ENCODE data around the gene NR6A1.

- no peak for TF ChIP-seq CTCF (IDR thresholded peaks at IDR 0.05; ENCODE audit: poor library complexity, severe bottlenecking)
- no peak for TF ChIP-seq RAD21 (conservative IDR thresholded peaks at IDR 0.05)
- no peak for TF ChIP-seq TAF1 (IDR thresholded peaks at IDR 0.05; ENCODE audit: low read depth)
- no peak for TF ChIP-seq EP300 (conservative IDR thresholded peaks at IDR 0.05; ENCODE audit: poor library complexity, severe bottlenecking)
- no peak for TF ChIP-seq REST (IDR thresholded peaks at IDR 0.05; ENCODE audit: borderline replicate concordance)
- TF ChIP-seq SMC3 (conservative IDR thresholded peaks at IDR 0.05; ENCODE audit: poor library complexity), result no peak
- no peak for TF ChIP-seq POLR2AphosphoS5 (IDR thresholded peaks at IDR 0.05)
- no peak for TF ChIP-seq EZH2 (IDR thresholded peaks at IDR 0.05; ENCODE audit: borderline replicate concordance, insufficient read depth, low read length, poor library complexity, severe bottlenecking)
These were observed 266.5 kb downstream of the NR6A1 start for GRCh38 chr9:124504530-124505005.
